Stimulated activated CD8-positive, alpha-beta memory T cell treated with anti-CD3 and anti-CD28 coated beads, Interleukin-4, amount 100 ng/mL, for 4 hours (primary cell): ENCODE results near the gene OPN1MW3.
A peak's percentile ranks its signal among the peaks of the same experiment; 100 is the strongest.
"Not testable (repeated sequence)": the region's sequence is repeated elsewhere in the genome, so short reads cannot be mapped to it uniquely, and the experiment has no call there.

ENCODE experiments used
- DNase-seq, 2 donors: peaks; one replicate each; pipeline ENCODE4 v3.0.0-alpha.2; 2020; ENCODE audit warnings: low read depth in 2 of 2, low spot score in 1 of 2

OPN1MW3 gene

GRCh38 chrX:154295664-154296310 is 38.4 kb downstream of the OPN1MW3 start, which contains the start of gene TKTL1:
TSS of gene TKTL1 (plus strand) at chrX:154295795. CDS start at chrX:154295860, 65 bp downstream.
- no peak for DNase-seq

- no peak for DNase-seq
These were observed 39.3 kb downstream of the OPN1MW3 start for GRCh38 chrX:154296731-154297130.

- no peak for DNase-seq
These were observed 40.9 kb downstream of the OPN1MW3 start for GRCh38 chrX:154298312-154298711.

GRCh38 chrX:154300816-154301215 is 43.4 kb downstream of the OPN1MW3 start:
- no peak for DNase-seq

GRCh38 chrX:154302998-154303397 is 45.6 kb downstream of the OPN1MW3 start:
- not testable (repeated sequence) for DNase-seq

- DNase-seq = no peak
These were observed 46.1 kb downstream of the OPN1MW3 start for GRCh38 chrX:154303476-154303875.

GRCh38 chrX:154304846-154305245 is 47.5 kb downstream of the OPN1MW3 start:
- no peak for DNase-seq

GRCh38 chrX:154305541-154306205 is 48.3 kb downstream of the OPN1MW3 start:
- no peak for DNase-seq

GRCh38 chrX:154307202-154307601 is 49.8 kb downstream of the OPN1MW3 start:
- no peak for DNase-seq

GRCh38 chrX:154308108-154308946 is 50.9 kb downstream of the OPN1MW3 start:
- DNase-seq = peak; percentile 56 to 67

- DNase-seq = no peak
These were observed 51.8 kb downstream of the OPN1MW3 start for GRCh38 chrX:154309041-154309775.

- no peak for DNase-seq
These were observed 53.5 kb downstream of the OPN1MW3 start for GRCh38 chrX:154310616-154311536.

GRCh38 chrX:154312116-154312515 is 54.7 kb downstream of the OPN1MW3 start:
- no peak for DNase-seq

- no peak for DNase-seq
These were observed 55.8 kb downstream of the OPN1MW3 start for GRCh38 chrX:154313147-154313546.

GRCh38 chrX:154315416-154315815 is 58.0 kb downstream of the OPN1MW3 start:
- no peak for DNase-seq

GRCh38 chrX:154317391-154317995 is 60.1 kb downstream of the OPN1MW3 start:
- DNase-seq = no peak

GRCh38 chrX:154320406-154320805 is 63.0 kb downstream of the OPN1MW3 start:
- DNase-seq = no peak
